GM18511 (cell line): ENCODE data around the gene LHFPL6.

Experiments
- ATAC-seq: cut with Tn5 transposase; IDR thresholded peaks from one replicate; pipeline ENCODE4 v1.9.1; 2021; ENCODE audit warnings: mild to moderate bottlenecking, moderate library complexity; ENCODE audit not compliant: unreplicated experiment

LHFPL6 gene

GRCh38 chr13:39318161-39318560 lies 284.8 kb downstream of the LHFPL6 start:
- ATAC-seq, result no peak

GRCh38 chr13:39317291-39317690 lies 285.7 kb downstream of the LHFPL6 start:
- no peak for ATAC-seq

- ATAC-seq, result no peak
Measured at GRCh38 chr13:39315796-39316195, 287.2 kb downstream of the LHFPL6 start.

GRCh38 chr13:39313721-39314120 lies 289.3 kb downstream of the LHFPL6 start:
- no peak for ATAC-seq

- ATAC-seq, result no peak
Measured at GRCh38 chr13:39312596-39312995, 290.4 kb downstream of the LHFPL6 start.

GRCh38 chr13:39311619-39312018 lies 291.4 kb downstream of the LHFPL6 start:
- ATAC-seq, result no peak

- ATAC-seq, result no peak
Measured at GRCh38 chr13:39310961-39311360, 292.0 kb downstream of the LHFPL6 start.

GRCh38 chr13:39306639-39307589 lies 296.1 kb downstream of the LHFPL6 start:
- ATAC-seq, result peak; percentile 94

GRCh38 chr13:39302820-39303219 lies 300.2 kb downstream of the LHFPL6 start:
- ATAC-seq, result no peak

GRCh38 chr13:39298951-39299350 lies 304.0 kb downstream of the LHFPL6 start:
- ATAC-seq, result no peak

- no peak for ATAC-seq
Measured at GRCh38 chr13:39297664-39298171, 305.3 kb downstream of the LHFPL6 start.

- ATAC-seq, result no peak
Measured at GRCh38 chr13:39297023-39297422, 306.0 kb downstream of the LHFPL6 start.

- no peak for ATAC-seq
Measured at GRCh38 chr13:39296193-39296592, 306.8 kb downstream of the LHFPL6 start.
